PC-9 (cell line): Measurements from ENCODE around the gene CPAMD8.
"Not testable (repeated sequence)": the region's sequence is repeated elsewhere in the genome, so short reads cannot be mapped to it uniquely, and the experiment has no call there.

Source experiments
- EZH2 ChIP-seq: fragments of 200-600 bp; sonication (generic); IDR thresholded peaks from 2 replicates; pipeline ENCODE4 v1.8.0; 2017; ENCODE audit warnings: antibody characterized with exemption, low read depth
- TF ChIP-seq, protein P1 (sequence below): fragments of 200-600 bp; sonication (generic); conservative IDR thresholded peaks from 2 replicates; pipeline ENCODE4 v1.6.1; 2017; ENCODE audit warnings: mixed run types, antibody characterized with exemption, mild to moderate bottlenecking, moderate library complexity

DNA sequence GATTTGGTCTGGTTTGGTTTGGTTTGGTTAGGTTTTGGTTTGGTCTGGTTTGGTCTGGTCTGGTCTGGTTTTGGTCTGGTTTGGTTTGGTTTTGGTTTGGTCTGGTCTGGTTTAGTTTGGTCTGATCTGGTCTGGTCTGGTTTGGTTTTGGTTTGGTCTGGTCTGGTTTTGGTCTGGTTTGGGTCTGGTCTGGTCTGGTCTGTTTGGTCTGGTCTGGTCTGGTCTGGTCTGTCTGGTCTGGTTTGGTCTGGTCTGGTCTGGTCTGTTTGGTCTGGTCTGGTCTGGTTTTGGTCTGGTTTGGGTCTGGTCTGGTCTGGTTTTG is 151.7 kb downstream of the CPAMD8 start:
- TF ChIP-seq, protein P1, sequence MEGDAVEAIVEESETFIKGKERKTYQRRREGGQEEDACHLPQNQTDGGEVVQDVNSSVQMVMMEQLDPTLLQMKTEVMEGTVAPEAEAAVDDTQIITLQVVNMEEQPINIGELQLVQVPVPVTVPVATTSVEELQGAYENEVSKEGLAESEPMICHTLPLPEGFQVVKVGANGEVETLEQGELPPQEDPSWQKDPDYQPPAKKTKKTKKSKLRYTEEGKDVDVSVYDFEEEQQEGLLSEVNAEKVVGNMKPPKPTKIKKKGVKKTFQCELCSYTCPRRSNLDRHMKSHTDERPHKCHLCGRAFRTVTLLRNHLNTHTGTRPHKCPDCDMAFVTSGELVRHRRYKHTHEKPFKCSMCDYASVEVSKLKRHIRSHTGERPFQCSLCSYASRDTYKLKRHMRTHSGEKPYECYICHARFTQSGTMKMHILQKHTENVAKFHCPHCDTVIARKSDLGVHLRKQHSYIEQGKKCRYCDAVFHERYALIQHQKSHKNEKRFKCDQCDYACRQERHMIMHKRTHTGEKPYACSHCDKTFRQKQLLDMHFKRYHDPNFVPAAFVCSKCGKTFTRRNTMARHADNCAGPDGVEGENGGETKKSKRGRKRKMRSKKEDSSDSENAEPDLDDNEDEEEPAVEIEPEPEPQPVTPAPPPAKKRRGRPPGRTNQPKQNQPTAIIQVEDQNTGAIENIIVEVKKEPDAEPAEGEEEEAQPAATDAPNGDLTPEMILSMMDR = not testable (repeated sequence)
- TF ChIP-seq EZH2 = not testable (repeated sequence)
